Mammary epithelial cell (primary cell): Measurements from ENCODE around the gene C1orf159.

ENCODE experiments used
- CTCF ChIP-seq, 2 donors: IDR thresholded peaks in 1 of 2; conservative IDR thresholded peaks in 1 of 2; 2 replicates each; pipeline ENCODE4 v1.5.1; 2011 to 2012; ENCODE audit warnings: inconsistent platforms in 2 of 2, low read length in 2 of 2, mild to moderate bottlenecking in 2 of 2, control low read depth in 1 of 2, low read depth in 1 of 2; ENCODE audit not compliant: insufficient read depth in 1 of 2; ENCODE audit errors: extremely low read depth in 1 of 2
- EZH2 ChIP-seq: IDR thresholded peaks from 2 replicates; pipeline ENCODE4 v1.6.1; 2012; ENCODE audit warnings: low read length, inconsistent platforms, borderline replicate concordance

- TF ChIP-seq CTCF (conservative IDR thresholded peaks at IDR 0.05 in 1 of 2, IDR thresholded peaks at IDR 0.05 in 1 of 2; ENCODE audit: extremely low read depth in 1 of 2, insufficient read depth in 1 of 2, low read depth in 1 of 2, low read length in 2 of 2) (no peak), EZH2 (no peak)
Observed at GRCh38 chr1:1111516-1112236, 4.2 kb downstream of the C1orf159 start.
